Mesenteric fat pad (tissue), 1 donor: ENCODE measurements around the gene FAM163A. TPM values are rescaled to one million over a fixed set of nuclear protein-coding genes. Genes with fewer than 3 reads are reported as not detected.

Source experiments
- DNase-seq: peaks from one replicate; pipeline ENCODE4 v3.0.0-alpha.2; 2020; ENCODE audit warnings: low spot score
- total RNA-seq: library from RNA; stranded (reverse); fragmentation: NEBNext Ultra II Directional; extraction: Animal tissue kit (Norgen Biotek cat#: 25700); gene quantifications from one replicate; pipeline ENCODE4 v1.2.1, GENCODE V29; 2021
- donor health status: DM: yes; HTN: yes; CAD: no.

Gene FAM163A
- total RNA-seq, 1 donor from 2014 or later = not detected

- DNase-seq = no peak
These were observed 5.7 kb downstream of the FAM163A start for GRCh38 chr1:179748772-179749171.

GRCh38 chr1:179750630-179751029, 7.5 kb downstream of the FAM163A start:
- no peak for DNase-seq

GRCh38 chr1:179753061-179753460, 10.0 kb downstream of the FAM163A start:
- no peak for DNase-seq

DNA sequence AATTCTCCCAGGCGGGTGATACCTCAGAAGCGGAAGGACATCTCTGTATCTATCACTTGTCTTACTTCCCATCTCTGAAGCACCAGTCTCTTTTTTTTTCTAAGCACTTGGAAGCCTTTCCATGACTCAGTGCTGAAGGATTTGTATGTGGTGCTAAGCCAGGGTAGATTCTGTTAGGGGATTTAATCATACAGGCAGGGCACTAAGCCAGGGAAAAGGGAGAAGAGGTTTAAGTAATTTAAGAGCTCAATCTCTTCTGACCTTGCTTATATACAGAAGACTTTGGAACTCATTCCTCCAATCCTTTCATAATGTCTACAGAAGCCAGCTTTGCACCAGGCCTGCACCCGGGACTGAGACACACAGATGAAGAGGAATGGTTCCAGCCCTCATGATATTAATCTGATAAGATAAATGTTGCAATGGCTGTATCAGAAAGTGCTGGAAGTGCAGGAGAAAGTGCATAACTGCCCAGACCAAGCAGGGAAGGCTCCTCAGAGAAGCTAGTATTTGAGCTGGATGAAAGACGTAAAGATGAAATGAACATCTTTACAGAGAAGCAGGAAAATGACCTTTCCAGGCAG, 11.0 kb downstream of the FAM163A start:
- DNase-seq = no peak

DNA sequence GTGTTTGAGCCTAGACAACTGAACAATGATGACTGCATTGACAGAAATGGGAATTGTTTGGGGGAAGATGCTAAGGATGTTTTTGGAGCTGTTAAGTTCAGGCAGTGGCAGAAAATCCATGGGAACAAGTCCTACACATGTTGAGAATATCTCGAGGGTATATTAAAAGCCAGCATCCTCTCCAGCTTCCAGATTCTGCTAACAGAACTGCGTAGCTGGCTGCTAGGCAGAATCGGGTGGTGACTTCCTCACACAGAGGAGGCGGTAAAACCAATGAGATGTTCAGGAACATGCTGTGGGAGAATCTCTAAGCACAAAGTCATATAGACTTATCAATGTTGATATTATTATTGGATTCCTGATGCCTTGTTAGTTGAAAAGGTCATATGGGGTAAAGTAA, 14.8 kb downstream of the FAM163A start:
- DNase-seq = no peak

DNA sequence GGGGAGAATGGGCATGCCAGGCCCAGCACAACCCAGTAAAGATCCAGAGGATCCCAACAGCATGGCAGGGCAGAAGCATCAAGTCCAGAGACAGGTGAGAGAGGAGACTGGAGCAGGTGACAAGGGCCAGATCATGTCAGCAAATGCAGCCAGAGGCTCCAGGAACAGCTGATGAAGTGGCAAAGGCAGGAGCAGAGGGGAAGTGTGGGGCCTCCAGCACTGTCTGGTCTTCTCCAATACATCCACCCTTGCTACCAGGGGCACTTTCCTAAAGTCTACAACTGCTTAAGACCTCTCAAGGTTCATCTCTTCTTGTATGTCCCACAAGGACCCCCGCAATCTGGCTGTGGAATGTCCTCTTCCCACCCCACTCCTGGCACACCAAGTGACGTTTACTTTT, 17.4 kb downstream of the FAM163A start:
- no peak for DNase-seq

GRCh38 chr1:179761296-179761695, 18.2 kb downstream of the FAM163A start:
- no peak for DNase-seq

GRCh38 chr1:179761846-179762640, 19.0 kb downstream of the FAM163A start:
- no peak for DNase-seq

DNA sequence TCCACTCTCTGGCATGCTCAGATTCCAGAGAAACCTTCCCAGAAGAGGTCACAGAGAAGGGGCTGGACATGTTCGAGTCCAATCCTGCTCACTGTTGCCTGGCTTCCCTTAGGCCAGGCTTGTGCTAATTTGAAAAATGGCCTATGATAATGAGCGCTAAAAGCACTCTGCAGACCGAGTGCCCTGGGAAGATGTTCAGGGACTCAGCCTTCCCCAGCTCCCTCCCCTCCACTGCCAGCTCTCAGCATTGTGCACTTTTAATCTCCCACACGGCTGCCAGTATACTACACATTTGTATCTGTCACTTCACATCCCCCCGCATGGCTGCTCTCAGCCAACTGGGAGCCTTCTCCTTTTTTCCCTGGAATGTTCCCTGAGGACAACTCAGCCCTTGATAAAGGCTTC, 24.1 kb downstream of the FAM163A start:
- DNase-seq = no peak

DNA sequence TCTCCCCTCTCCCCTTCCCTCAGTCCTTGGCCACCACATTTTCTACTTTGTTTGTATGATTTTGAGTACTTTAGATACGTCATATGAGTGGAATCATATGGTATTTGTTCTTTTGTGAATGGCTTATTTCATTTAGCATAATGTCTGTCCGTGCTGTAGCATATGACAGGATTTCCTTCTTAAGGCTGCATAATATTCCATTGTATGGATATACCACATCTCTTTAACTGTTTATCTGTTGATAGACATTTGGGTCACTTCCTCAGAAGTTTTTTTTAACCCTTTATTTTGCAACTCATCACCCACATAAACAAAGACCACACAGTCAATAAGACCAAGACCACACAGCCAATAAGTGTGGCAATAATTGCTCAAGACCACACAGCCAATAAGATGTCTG, 24.9 kb downstream of the FAM163A start:
- DNase-seq = no peak

DNA sequence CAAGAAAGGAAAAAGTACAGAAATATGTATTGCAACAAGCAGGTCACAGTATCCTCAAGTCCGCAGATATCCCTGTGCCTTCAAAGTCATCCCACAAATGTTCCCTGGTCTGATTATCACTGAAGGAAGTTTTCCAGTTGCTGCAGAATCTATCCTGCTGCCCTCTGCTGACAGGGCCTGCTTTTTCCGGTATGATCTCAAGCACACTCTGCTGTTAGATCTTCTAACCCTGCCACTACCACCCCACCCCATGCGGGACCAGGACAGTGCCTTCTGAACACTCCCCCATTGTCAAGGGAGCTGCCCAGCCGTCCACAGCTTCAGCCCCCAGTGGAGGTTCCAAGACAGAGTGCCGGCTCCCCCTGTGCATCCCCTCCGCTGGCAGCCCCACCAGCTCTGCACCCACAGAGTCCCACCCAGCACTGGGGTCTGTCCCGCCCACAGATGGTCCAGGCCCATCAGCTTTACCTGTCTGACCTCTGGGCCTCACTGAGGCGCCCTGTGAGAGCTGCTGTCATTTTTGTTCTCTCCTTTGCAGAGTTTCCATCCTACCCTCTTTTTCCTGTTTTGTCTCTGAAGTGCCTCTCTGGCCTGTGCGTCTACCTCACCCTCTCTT, 27.9 kb downstream of the FAM163A start:
- DNase-seq = no peak

DNA sequence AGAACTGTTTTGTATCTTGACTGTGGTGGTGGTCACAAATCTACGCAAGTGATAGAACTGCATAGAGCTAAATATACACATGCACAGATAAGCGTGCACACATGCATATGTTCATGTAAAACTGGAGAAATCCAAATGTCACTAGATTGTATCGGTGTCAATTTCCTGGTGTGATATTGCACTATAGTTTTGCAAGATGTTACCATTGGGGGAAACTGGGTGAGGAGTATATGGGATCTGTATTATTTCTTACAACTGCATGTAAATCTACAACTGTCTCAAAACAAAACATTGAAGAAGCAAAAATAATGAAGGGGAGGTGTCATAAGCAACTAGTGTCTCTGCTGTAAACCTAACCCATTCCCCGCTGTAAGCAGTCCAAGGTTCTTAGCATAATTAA, 30.2 kb downstream of the FAM163A start:
- DNase-seq = no peak

GRCh38 chr1:179774000-179774399, 30.9 kb downstream of the FAM163A start:
- no peak for DNase-seq

DNA sequence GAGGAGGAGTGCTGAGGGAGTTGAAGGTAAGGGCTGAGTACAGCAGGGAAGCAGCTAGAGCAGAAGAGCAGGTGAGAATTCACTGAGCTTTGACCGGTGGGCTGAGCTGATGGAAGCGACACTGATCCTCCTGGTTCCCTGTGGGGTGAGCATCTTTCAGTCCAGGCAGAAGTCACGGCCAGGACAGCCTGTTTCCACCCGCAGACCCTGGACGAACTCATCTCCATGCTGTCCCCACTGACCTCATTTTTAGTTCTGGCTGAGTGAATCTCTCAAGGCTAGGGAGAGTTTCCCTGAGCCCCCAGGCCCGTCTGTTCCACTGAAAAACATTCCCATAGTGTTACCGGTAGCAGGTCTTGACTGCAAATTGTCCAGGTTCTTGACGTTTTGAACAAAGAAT, 31.5 kb downstream of the FAM163A start:
- DNase-seq = no peak

GRCh38 chr1:179775009-179775408, 31.9 kb downstream of the FAM163A start:
- DNase-seq = no peak

DNA sequence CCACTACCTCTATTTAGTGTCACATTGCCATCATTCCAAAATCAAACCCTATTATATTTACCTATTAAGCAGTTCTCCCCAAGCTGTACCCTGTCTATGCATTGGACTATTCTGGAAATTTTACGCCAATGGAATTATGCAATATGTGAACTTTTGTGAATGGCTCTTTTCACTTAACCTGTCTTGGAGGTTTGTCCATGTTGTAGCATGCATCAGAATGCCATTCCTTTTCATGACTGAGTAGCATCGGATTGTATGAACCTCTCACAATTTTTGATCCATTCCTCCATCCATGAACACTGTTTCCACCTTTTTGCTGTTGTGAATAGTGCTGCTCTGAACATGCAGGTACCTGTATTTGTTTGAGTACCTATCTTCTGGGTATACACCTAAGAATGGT, 33.7 kb downstream of the FAM163A start:
- no peak for DNase-seq

GRCh38 chr1:179777731-179778130, 34.6 kb downstream of the FAM163A start:
- no peak for DNase-seq

DNA sequence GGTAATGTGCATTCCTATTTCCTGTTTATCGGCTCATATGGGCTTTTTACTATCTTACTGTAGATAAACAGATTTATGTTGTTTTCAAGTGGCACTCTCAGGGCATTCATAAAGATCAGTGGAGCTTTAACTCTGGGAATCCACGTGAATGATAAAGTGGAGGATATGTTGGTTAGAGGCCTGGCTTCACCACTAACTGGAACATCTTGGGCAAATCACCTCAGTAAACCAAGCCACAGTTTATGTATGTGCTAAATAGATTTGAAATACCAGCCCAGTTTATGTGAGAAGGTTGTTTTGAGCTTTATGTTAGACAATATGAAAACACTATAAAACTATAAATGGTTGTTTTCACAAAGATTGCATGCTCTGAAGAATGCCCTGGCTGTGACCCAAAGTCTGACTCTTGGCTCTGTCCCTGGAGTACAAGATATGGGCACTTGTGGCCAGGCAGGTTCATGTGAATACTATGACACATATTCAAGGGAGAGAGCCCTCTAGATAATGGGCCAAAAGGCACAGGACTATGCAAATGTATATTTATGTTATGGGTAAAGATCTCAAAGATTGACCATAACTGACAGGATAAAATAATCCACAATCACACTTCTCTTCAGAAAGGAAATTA, 36.7 kb downstream of the FAM163A start:
- DNase-seq = no peak

- DNase-seq = no peak
These were observed 38.9 kb downstream of the FAM163A start for GRCh38 chr1:179781962-179782361.

DNA sequence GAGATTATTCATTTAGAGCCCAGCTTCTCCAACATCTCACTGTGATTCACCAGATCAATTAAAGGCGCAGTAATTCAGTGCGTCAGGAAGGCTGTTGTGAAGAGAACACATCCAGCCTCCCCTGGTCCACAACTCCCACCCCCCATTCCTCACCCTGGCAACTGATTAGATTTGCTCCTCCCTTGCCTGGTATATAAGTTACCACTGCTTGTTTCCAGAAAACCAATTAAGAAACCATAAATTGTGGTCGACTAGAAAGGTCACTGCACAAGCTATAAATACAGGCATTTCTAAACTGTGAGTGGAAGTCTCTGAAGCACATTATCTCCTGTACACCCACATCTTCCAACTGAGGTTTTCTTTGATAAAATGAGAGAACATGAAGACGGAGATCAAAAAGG, 41.9 kb downstream of the FAM163A start:
- no peak for DNase-seq

- no peak for DNase-seq
These were observed 42.6 kb downstream of the FAM163A start for GRCh38 chr1:179785728-179786127.
